GM18520 (cell line): Measurements from ENCODE around the gene SPARCL1.
"Not testable (repeated sequence)": the region's sequence is repeated elsewhere in the genome, so short reads cannot be mapped to it uniquely, and the experiment has no call there.

Experiments used
- ATAC-seq: cut with Tn5 transposase; IDR thresholded peaks from one replicate; pipeline ENCODE4 v1.9.1; 2021; ENCODE audit not compliant: unreplicated experiment

The SPARCL1 gene, protein sequence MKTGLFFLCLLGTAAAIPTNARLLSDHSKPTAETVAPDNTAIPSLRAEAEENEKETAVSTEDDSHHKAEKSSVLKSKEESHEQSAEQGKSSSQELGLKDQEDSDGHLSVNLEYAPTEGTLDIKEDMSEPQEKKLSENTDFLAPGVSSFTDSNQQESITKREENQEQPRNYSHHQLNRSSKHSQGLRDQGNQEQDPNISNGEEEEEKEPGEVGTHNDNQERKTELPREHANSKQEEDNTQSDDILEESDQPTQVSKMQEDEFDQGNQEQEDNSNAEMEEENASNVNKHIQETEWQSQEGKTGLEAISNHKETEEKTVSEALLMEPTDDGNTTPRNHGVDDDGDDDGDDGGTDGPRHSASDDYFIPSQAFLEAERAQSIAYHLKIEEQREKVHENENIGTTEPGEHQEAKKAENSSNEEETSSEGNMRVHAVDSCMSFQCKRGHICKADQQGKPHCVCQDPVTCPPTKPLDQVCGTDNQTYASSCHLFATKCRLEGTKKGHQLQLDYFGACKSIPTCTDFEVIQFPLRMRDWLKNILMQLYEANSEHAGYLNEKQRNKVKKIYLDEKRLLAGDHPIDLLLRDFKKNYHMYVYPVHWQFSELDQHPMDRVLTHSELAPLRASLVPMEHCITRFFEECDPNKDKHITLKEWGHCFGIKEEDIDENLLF

DNA sequence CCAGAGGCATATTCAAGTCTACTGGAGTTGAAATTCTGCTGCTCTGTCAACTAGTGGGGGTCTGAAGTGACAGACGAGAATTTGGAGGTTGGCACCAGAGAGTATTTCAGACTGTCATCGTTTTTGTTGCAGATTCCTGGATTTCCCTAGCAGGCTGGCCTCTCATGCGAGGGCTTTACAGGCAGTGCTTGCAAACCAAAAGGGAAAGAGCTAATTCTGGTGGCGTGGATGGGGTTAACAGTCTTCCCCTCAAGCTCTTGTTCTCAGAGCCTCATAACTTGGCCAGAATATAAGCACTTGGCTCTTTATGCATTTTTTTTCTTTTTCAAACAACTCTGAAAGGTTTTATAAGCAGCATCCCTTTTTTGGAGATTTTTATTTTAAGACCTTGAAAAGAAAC lies at the start of gene SPARCL1:
TSS of gene SPARCL1 (minus strand) at position 190 of the 400 bp plus-strand sequence. CDS start 29,802 bp downstream, outside the sequence.
- no peak for ATAC-seq

DNA sequence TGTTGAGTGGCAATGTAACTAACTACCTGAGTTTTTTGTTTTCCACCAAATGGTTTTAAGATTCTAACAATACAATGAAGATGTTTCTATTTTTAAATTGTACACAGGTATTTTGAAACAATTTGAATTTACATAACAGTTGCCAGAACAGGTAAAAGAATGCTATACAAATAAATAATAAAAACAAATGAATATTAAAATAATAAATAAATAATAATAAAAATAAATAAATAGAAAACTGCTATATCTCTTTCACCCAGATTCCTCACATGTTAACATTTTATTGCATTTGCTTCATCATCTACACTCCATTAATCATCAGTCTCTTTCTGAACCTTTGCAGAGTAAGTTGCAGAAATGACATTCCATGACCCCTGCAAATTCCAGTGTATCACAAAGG lies 46.8 kb upstream of the SPARCL1 start:
- ATAC-seq, result no peak

DNA sequence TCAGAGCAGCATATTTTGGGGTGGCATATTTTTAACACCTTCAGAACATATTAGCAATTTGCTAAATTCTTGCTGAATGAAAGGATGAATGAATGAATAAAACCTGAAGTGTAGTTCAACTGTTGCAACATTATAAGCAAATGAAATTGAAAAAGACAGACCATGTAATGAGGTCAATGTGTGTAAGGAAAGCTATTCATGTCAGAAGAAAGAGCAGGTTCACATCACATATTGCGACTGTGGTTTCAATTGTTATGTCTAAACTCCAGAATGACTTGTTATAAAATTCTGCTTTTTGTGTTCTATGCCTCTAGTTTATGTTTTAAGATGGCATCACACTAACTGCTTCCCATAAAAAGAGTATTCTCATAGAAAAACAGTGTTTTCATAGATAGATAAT lies 46.2 kb upstream of the SPARCL1 start:
- ATAC-seq, result no peak

DNA sequence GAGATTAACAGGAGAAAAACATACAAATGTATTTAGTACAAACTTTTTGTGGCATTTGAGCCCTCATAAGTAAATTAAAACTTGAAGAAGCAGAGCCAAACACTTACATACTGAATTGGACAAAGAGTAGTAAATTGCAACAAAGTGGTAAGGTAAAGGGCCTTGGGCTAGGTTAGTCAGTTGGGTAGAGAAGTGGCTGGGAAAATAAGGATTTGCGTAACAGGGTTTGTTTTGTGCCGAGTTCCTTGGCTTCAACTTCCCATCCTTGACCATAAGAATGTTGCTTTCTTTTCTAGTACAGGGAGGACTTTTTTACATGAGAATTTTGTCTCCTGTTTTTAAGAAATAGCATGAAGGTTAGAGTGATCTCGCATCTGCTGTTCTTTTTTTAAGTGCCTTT lies 45.8 kb upstream of the SPARCL1 start:
- ATAC-seq, result no peak

DNA sequence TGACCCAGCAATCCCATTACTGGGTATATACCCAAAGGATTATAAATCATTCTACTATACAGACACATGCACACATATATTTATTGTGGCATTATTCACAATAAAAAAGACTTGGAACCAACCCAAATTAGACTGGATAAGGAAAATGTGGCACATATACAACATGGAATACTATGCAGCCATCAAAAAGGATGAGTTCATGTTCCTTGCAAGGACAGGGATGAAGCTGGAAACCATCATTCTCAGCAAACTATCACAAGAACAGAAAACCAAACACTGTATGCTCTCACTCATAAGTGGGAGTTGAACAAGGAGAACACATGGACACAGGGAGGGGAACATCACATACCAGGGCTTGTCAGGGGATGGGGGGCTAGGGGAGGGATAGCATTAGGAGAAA lies 45.2 kb upstream of the SPARCL1 start:
- ATAC-seq, result not testable (repeated sequence)

DNA sequence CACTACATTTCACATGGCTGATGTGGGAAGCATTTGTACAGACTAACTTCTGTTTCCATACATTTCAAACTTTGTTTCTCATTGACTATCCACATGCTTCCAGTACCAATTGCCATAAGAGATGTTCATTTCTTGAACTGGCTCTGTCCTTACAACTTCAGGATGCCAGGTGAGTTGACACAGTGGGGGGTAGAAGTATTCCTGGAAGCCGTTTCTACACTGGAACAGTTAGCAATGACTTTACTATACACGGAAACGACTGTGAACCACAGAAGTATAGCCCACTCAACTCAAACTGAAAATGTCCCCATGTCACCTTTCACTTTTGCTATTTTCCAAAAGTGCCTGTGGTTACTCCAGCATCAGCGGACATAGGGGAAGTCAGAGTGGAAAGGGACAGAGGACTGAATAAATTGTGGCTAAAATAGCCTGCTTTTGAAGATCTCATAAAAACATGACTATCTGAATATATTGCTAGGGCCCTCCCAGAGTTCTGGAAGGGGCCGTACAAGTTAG lies 41.2 kb upstream of the SPARCL1 start:
- no peak for ATAC-seq

DNA sequence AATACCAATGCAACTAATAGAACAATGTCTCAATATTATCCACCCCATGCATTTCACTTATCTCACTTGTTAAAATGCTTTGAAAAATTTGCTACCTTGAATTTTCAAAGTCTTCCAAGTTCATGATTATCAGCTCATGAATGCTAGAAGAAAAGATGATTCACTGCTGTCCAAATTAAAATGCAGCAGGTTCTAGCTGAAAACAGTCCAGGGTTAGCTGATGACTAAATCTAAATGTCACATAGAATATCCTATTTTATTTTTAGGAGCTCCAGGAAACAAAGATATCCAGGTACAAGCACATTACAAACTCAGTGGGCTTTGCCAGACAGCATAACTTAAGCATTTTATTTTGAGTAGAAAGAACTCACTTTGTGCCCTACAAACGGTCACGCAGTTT lies 38.0 kb upstream of the SPARCL1 start:
- ATAC-seq, result no peak

DNA sequence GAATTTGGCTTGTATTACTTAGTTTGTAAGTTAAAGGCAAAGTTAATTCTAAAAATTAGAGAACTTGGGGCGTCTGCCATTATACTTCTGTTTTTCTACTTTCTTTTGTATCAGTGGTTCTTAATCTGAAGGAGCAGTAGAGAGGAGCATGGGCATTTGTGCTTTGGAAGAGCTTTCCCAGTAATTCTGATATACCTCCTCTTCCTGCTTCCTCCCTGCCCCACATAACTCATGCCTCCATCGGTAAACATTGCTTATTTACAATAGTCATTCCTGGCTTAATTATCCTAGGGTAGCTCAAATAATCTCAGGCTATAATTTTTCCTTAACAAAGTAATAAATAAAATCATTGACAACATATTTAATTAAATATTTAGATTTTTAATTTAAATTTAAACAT lies 37.1 kb upstream of the SPARCL1 start:
- ATAC-seq, result no peak

DNA sequence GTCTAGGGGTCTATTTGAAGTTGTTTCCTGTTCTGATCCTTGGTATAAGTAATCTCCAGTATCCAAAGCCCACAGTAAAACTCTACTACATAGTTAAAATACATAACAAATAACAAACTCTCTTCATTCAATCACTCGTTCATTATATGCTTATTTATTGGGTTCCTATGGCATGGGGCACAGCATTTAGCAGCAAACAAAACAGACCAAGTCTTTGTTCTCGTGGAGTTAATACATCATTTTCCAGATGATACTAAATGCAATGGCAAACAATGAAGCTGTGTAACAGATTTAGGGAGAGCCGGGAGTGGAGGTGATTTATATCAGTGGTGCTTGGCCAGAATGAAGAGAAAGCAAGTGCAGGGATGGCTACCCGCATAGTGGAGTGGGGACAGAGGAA lies 36.6 kb upstream of the SPARCL1 start:
- ATAC-seq, result no peak

DNA sequence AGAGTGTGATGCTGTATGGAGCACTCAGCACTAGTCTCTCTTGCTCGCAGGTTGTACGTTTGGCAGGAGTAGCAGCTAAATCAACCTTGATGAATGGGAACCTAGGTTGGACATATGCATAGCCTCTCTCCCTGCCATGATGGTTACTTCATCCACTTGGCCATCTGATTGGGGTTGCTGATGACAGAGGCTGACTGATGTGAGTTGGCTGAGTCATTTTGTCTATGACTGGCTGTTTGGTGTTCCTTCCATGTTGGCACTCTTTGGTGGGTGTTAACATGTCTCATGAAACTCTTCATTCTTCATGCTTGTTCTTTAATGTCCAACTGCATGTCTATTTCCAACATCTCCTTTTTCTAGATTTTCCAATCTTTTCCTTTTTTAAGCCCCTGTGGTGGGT lies 31.6 kb upstream of the SPARCL1 start:
- no peak for ATAC-seq

DNA sequence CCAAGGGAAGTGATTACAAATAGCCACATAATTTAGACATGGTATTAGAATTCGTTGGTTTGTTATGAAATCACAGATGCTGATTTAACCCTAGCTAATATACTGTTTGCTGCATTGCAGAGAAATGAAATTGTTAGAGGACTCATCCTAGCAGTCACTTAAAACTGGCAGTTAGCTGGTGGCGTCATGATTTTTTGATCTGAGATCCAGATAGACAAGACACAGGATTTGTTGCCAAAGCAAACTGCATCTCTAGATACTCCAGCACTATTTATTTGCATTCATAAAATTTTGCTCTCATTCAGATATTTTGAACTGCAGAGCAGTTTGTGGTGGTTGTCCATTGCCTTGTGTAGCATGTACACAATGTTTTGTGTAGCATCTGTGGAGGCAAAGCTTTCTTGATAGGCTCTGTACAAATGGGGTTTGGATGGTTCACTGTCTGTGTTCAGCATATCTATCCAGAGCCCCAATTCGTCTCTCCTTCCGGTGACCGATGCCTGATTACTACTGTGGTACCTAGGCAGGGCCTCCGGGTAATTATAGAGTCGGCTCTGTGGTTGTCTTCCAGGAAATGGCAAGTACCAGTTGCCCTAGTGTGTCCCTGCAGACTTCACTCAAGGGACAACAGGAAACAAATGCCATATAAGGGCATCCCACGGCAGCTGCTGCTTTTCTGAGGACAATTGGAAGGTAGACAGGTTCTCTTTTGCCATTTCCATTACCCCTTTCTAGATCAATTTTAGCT lies 30.1 kb upstream of the SPARCL1 start:
- peak; percentile 98 for ATAC-seq

DNA sequence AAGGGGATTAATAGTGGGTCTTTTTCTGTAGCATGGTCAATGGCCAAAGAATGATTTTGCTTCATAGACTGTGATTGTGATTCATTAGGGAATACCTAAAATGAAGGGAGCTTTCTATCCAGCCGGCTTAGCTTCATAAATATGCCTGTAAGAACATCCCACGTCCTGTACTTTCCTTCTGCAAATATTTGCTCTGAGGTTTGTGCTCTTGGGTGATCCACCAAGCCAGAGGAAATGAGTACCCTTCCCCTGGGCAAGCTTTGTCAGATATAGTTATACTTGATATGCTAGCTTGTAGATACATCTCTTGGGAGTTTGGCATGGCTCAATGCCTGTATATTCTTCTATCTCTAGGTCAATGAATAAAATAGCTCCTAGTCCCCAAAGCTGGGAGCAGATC lies 28.2 kb upstream of the SPARCL1 start:
- ATAC-seq, result no peak

DNA sequence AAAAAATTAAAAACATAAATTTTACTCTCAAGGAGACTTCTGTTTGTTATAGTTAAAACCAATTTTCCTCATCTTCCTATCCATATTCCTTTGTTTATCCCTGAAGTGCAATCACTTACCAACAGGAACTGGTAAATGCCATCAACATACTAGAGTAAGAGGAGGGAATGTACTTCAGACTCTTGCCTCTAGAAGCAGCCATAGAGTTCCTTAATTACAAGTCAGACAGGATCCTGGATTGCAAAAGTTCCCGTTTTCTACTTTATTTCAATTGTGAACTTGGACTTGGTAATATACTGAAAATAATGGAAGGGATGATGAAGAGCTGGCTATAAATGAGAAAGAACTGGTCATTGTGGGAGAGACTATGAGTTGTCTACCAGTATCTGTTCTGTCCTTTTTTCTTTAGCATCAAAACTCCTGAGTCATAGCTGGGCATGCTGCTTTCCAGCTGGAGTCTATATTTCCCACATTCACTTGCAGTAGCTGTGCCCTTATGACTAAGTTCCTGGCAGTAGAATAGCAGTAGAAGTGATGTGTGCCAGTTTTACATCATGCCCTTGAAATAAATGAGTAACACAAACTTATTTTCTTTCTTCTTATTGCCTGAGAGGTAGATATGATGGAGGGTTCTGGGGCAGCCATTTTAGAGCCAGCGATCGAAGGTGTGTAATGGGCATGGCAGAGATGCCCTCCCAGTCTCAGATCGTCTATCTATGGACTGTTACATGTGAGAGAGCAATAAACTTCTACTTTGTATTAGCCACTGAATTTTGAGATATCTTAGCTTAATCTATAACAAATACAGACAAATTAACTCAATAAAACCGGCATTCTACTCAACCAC lies 26.8 kb upstream of the SPARCL1 start:
- no peak for ATAC-seq

DNA sequence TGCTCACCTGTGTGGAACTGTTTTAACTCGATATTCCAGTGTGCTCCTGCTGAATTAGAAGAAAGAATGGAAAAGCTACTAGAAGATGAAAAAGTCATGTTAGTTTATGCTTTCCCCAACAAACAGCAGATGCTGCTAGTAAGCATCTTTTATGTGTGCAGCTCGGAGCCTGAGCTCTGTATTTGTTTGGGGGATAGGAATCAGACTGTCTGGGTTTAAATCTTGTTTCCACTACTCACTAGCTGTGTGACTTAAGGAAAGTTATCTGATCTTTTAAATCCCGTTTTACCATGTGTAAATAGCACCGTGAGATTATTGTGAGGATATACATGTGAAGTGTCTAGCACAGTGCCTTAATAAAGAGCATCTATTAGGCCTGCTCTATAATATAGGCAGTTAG lies 24.0 kb upstream of the SPARCL1 start:
- no peak for ATAC-seq

DNA sequence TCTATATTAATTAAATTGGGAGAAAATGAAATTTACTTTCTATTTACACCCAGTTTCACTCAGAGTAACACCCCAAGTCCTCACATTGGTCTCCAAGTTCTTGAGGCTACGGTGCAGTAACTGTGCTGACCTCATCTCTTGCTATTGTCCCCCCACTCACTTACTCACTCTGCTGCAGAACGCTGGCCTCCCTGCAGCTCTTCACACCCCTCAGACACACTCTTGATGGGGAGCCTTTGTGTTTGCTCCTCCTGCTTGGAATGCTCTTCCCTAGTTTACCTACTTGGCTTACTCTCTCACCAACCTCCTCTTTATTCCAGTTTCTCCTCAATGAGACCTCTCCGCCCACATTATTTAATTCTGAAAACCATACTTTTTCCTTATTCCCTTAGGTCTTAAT lies 22.2 kb upstream of the SPARCL1 start:
- no peak for ATAC-seq

DNA sequence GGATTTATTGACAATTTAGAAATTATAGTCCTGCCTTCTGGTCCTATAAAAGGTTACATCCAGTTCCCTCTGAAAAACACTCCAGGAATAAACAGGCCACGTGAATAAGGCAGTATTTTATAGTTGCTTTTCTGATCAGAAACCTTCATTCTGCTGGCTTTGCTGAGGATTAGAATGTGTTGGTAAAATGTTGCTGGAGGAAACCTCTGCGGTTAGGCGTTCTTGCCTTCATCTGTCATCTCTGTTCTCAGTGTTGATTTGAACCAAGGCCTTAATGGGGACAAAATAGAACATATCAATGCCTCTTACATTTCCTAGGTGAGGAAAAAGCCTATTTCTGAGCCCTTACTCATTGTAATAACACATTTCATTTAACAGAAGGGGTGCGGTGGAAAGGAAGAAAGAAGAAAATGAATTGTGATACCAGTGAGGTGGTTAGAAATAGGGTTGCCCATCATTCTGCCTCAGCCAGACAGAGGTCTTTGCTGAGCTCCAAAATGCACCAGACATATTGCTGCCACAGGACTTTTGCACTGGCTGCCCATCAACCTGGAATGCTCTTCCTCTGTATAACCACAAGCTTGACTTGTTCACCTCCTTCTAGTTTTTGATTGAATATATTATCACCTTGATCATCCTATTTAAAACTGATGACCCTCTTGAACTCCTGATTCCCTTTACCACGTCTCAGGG lies 18.0 kb upstream of the SPARCL1 start:
- ATAC-seq, result no peak

DNA sequence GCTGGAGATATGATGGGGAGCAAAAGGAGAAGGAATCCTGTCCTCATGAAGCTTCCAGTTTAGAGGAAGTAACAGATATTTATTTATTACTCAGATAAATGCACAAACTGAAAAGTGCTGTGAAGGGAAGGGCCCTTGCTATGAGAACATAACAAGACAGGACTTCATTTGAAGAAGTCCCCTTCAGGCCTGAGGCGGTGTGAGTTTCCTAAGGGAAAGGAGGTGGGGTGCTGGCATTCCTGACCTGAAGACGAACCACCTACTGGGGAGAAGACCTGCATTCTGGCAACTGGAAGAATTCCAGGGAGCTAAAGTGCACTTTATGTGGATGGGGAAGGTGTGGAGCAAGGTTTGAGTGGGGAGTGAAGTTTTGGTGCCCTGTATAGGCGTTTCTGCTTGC lies 15.9 kb upstream of the SPARCL1 start:
- no peak for ATAC-seq

DNA sequence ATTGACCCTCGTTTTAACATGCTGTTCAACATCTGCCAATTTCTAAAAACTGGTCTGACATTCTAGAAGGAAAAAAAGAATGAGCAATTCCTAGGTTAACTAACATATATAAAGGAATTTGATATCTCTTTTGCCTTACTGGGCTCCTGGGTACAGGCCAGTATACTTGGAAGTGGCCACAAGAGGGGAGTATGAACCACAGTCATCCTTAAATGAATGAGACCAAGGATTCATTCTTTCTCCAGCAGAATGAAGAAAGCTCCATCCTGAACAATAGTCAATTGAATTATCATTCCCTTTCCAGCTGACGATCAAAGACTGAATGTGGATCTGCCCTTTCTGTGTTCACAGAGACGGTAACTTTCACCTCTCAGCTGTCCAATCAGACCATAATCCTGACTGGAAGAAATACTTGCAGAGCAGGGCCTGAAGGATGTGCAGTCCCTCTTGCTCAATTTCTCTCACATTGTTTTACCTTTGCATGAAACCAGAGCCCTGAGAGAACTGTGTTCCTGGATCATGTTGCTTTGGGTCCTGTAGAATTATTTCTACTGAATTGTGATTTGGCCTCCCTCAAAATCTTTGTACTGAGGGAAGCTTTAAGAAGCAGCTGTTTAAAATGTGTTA lies 14.8 kb upstream of the SPARCL1 start:
- no peak for ATAC-seq

DNA sequence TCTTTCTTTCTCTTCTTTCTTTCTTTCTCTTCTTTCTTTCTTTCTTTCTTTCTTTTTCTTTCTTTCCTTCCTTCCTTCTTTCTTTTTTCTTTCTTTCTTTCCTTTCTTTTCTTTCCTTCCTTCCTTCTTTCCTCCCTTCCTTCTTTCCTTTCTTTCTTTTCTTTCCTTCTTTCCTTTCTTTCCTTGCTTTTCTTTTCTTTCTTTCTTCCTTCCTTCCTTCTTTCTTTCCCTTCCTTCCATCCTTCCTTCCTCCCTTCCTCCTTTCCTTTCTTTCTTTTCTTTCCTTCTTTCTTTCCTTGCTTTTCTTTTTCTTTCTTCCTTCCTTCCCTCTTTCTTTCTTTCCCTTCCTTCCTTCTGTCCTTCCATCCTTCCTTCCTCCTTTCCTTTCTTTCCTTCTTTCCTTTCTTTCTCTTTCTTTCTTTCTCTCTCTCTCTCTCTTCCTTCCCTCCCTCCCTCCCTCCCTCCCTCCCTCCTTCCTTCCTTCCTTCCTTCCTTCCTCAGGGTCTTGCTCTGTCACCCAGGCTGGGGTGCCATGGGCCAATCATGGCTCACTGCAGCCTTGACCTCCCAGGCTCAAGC lies 13.6 kb upstream of the SPARCL1 start:
- ATAC-seq, result no peak
